HCT116 (cell line): ENCODE data around the gene DRG2. TPM values are rescaled to one million over a fixed set of nuclear protein-coding genes. Genes with fewer than 3 reads are reported as not detected.

Experiments
- ATAC-seq: fragments of 200-7000 bp; cut with Tn5 transposase; 2 replicates; pipeline ENCODE4 v1.9.1; 2020; ENCODE audit warnings: mild to moderate bottlenecking, moderate library complexity
- BruUV-seq: library from RNA; stranded (reverse); fragments of 400-500 nt; replicated peaks from 2 replicates; lab custom pipeline; 2021; lab: Mats Ljungman, UMichigan
- CTCF ChIA-PET: fragments of 300-600 bp; sonication (Branson Sonifier 250); formaldehyde crosslinking; loops from one replicate; lab custom pipeline; 2021; ENCODE audit warnings: antibody characterized with exemption; lab: Charles Lee
- POLR2A ChIA-PET: fragments of 300-600, 350-600 bp; sonication (Branson Sonifier 250); formaldehyde crosslinking; loops from one replicate; lab custom pipeline; 2021; ENCODE audit warnings: antibody characterized with exemption; lab: Charles Lee
- RAD21 ChIA-PET, 2 experiments: fragments of 300-600 bp; sonication (Branson Sonifier 250); formaldehyde crosslinking; loops; one replicate each; lab custom pipeline; 2023; ENCODE audit warnings: low total read pairs in 2 of 2; ENCODE audit not compliant: uncharacterized antibody in 2 of 2, unreplicated experiment in 2 of 2, low non-redundant PET in 1 of 2; lab: Charles Lee
- DNase-seq: peaks from one replicate; pipeline ENCODE4 v3.0.0-alpha.2; 2010; ENCODE audit warnings: low read depth, low spot score
- H2AFZ ChIP-seq: fragments of 200-600 bp; shearing (Covaris generic), sonication (generic); 2 replicates; pipeline ENCODE4 v1.6.1; 2017; ENCODE audit warnings: low read depth, mixed run types, mixed read lengths, antibody characterized with exemption, low read length; ENCODE audit not compliant: poor library complexity, severe bottlenecking
- H3K27ac ChIP-seq: 2 replicates; pipeline ENCODE4 v1.5.1; 2012; ENCODE audit warnings: low read depth, low read length
- H3K27me3 ChIP-seq: fragments of 200-600 bp; sonication (generic); 2 replicates; pipeline ENCODE4 v1.6.1; 2016; ENCODE audit warnings: mixed run types, low read length, mixed read lengths; ENCODE audit not compliant: insufficient read depth
- H3K36me3 ChIP-seq, 2 experiments: fragments of 200-500 bp in 1 of 2; fragments of 200-600 bp in 1 of 2; sonication (Bioruptor generic) in 1 of 2; sonication (generic) in 1 of 2; 2 replicates each; pipeline versions ENCODE4 v1.5.1 to v1.6.1; 2014 to 2016; ENCODE audit warnings: low read length in 2 of 2, inconsistent platforms in 1 of 2, mixed read lengths in 1 of 2, mixed run types in 1 of 2; ENCODE audit not compliant: insufficient read depth in 2 of 2, control insufficient read depth in 1 of 2
- H3K4me1 ChIP-seq, 2 experiments: fragments of 200-600 bp in 1 of 2; sonication (generic) in 1 of 2; 2 replicates each; pipeline versions ENCODE4 v1.5.1 to v1.6.1; 2012 to 2017; ENCODE audit warnings: low read length in 2 of 2, inconsistent platforms in 1 of 2, mild to moderate bottlenecking in 1 of 2, mixed read lengths in 1 of 2, mixed run types in 1 of 2, moderate library complexity in 1 of 2; ENCODE audit not compliant: insufficient read depth in 2 of 2, control insufficient read depth in 1 of 2
- H3K4me2 ChIP-seq: fragments of 200-600 bp; sonication (generic); 2 replicates; pipeline ENCODE4 v1.6.1; 2017; ENCODE audit warnings: mixed run types, low read length, mixed read lengths
- H3K4me3 ChIP-seq, 2 experiments: fragments of 200-600 bp in 1 of 2; sonication (generic) in 1 of 2; replicated peaks in 1 of 2; 2 replicates each; pipeline ENCODE4 v1.5.1; 2011 to 2016; ENCODE audit warnings: low read length in 2 of 2, control low read depth in 1 of 2, low read depth in 1 of 2, mild to moderate bottlenecking in 1 of 2, mixed read lengths in 1 of 2, mixed run types in 1 of 2
- H3K79me2 ChIP-seq: fragments of 200-600 bp; sonication (generic); 2 replicates; pipeline ENCODE4 v1.6.1; 2017; ENCODE audit warnings: mild to moderate bottlenecking, mixed run types, low read length, moderate library complexity, mixed read lengths; ENCODE audit not compliant: insufficient read depth
- H3K9ac ChIP-seq: fragments of 200-600 bp; sonication (generic); 2 replicates; pipeline ENCODE4 v1.6.1; 2016; ENCODE audit warnings: low read length, mixed read lengths
- H3K9me2 ChIP-seq: fragments of 200-600 bp; sonication (generic), shearing (Covaris generic); 2 replicates; pipeline ENCODE4 v1.6.1; 2017; ENCODE audit warnings: mixed run types, mild to moderate bottlenecking, moderate library complexity; ENCODE audit not compliant: insufficient read depth
- H3K9me3 ChIP-seq, 2 experiments: fragments of 200-500 bp in 1 of 2; fragments of 200-600 bp in 1 of 2; sonication (Bioruptor generic) in 1 of 2; sonication (generic) in 1 of 2; 2 replicates each; pipeline ENCODE4 v1.6.1; 2014 to 2017; ENCODE audit warnings: low read length in 2 of 2, mixed read lengths in 2 of 2, inconsistent platforms in 1 of 2, low read depth in 1 of 2, mild to moderate bottlenecking in 1 of 2, mixed run types in 1 of 2, moderate library complexity in 1 of 2; ENCODE audit not compliant: control insufficient read depth in 1 of 2, insufficient read depth in 1 of 2
- H4K20me1 ChIP-seq: fragments of 200-600 bp; sonication (generic), shearing (Covaris generic); 2 replicates; pipeline ENCODE4 v1.6.1; 2017; ENCODE audit warnings: mixed run types, mild to moderate bottlenecking, moderate library complexity; ENCODE audit not compliant: insufficient read depth
- CBX3 ChIP-seq: IDR thresholded peaks from 2 replicates; pipeline ENCODE4 v1.6.1; 2012; ENCODE audit warnings: low read depth
- EGR1 ChIP-seq: IDR thresholded peaks from 2 replicates; pipeline ENCODE4 v1.6.1; 2012; ENCODE audit warnings: low read depth
- ELF1 ChIP-seq: IDR thresholded peaks from 2 replicates; pipeline ENCODE4 v1.6.1; 2012; ENCODE audit warnings: low read depth, borderline replicate concordance
- EZH2phosphoT487 ChIP-seq: fragments of 200-600 bp; IDR thresholded peaks from 2 replicates; pipeline ENCODE4 v1.6.1; 2018; ENCODE audit warnings: antibody characterized with exemption, borderline replicate concordance
- FOSL1 ChIP-seq: IDR thresholded peaks from 2 replicates; pipeline ENCODE4 v1.6.1; 2012; ENCODE audit warnings: low read depth
- POLR2A ChIP-seq: IDR thresholded peaks from 2 replicates; pipeline ENCODE4 v1.7.0; 2011; ENCODE audit warnings: borderline replicate concordance; ENCODE audit not compliant: insufficient read depth, insufficient read length; ENCODE audit errors: extremely low read depth
- RAD21 ChIP-seq: IDR thresholded peaks from 2 replicates; pipeline ENCODE4 v1.6.1; 2012; ENCODE audit warnings: low read depth, mild to moderate bottlenecking
- SIN3A ChIP-seq: IDR thresholded peaks from 2 replicates; pipeline ENCODE4 v1.6.1; 2012; ENCODE audit warnings: low read depth
- YY1 ChIP-seq: IDR thresholded peaks from 2 replicates; pipeline ENCODE4 v1.6.1; 2011; ENCODE audit warnings: low read length, low read depth, moderate library complexity, mild to moderate bottlenecking; ENCODE audit not compliant: insufficient replicate concordance; ENCODE audit errors: extremely low read depth
- intact Hi-C: fragments of 100-400 bp; cut with micrococcal nuclease; formaldehyde crosslinking; loops from 2 replicates; pipeline ENCODE4 v1.10.0; 2022
- total RNA-seq: library from RNA; stranded (reverse); gene quantifications from one replicate; pipeline ENCODE4 v1.2.1, GENCODE V29; 2021; ENCODE audit not compliant: unreplicated experiment
- TF ChIP-seq, protein P1 (sequence below), 3 experiments: fragments of 200-600 bp in 1 of 3; sonication (generic) in 1 of 3; IDR thresholded peaks in 2 of 3; conservative IDR thresholded peaks in 1 of 3; 2 replicates each; pipeline ENCODE4 v1.5.1; 2012 to 2017; ENCODE audit warnings: low read depth in 2 of 3, low read length in 2 of 3, antibody characterized with exemption in 1 of 3, borderline replicate concordance in 1 of 3, control low read depth in 1 of 3, mild to moderate bottlenecking in 1 of 3, mixed read lengths in 1 of 3, mixed run types in 1 of 3, moderate library complexity in 1 of 3; ENCODE audit not compliant: insufficient read depth in 1 of 3
- TF ChIP-seq, protein P2 (sequence below): IDR thresholded peaks from 2 replicates; pipeline ENCODE4 v1.6.1; 2012
- TF ChIP-seq, protein P3 (sequence below): IDR thresholded peaks from 2 replicates; pipeline ENCODE4 v1.6.1; 2011; ENCODE audit warnings: mild to moderate bottlenecking, low read length, moderate library complexity; ENCODE audit not compliant: insufficient replicate concordance; ENCODE audit errors: extremely low read depth
- TF ChIP-seq, protein P4 (sequence below): IDR thresholded peaks from 2 replicates; pipeline ENCODE4 v1.6.1; 2012; ENCODE audit warnings: low read depth

The DRG2 gene
- total RNA-seq, 1 experiment from 2014 or later: 41.0 TPM

DNA sequence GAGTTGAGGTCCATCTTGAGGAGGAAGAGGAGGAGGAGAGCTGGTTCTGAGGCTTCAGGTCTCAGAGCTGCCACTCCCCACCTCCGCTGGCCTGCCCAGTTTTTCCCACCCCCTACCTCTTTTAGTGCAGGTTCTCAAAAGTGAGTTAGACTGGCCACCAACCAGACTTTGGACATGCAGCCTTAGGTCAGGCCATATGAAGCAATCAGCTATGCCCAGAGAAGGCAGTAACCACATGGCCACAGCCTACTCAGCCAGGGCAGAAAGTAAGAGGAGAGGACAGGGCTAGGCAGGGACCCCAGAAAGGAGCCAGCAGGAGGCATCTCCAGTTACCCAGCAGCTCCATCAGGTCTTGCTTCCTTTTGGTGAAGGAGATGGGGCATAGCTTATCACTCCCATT is 29.8 kb downstream of the DRG2 start:
- no peak overlapping the region for H2AFZ ChIP-seq
- TF ChIP-seq CBX3: no peak
- no peak for TF ChIP-seq ELF1
- no peak for TF ChIP-seq FOSL1
- no peak for TF ChIP-seq EZH2phosphoT487
- no peak for TF ChIP-seq POLR2A
- TF ChIP-seq SIN3A: no peak
- TF ChIP-seq, protein P1, sequence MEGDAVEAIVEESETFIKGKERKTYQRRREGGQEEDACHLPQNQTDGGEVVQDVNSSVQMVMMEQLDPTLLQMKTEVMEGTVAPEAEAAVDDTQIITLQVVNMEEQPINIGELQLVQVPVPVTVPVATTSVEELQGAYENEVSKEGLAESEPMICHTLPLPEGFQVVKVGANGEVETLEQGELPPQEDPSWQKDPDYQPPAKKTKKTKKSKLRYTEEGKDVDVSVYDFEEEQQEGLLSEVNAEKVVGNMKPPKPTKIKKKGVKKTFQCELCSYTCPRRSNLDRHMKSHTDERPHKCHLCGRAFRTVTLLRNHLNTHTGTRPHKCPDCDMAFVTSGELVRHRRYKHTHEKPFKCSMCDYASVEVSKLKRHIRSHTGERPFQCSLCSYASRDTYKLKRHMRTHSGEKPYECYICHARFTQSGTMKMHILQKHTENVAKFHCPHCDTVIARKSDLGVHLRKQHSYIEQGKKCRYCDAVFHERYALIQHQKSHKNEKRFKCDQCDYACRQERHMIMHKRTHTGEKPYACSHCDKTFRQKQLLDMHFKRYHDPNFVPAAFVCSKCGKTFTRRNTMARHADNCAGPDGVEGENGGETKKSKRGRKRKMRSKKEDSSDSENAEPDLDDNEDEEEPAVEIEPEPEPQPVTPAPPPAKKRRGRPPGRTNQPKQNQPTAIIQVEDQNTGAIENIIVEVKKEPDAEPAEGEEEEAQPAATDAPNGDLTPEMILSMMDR (IDR thresholded peaks at IDR 0.05 in 2 of 3, conservative IDR thresholded peaks at IDR 0.05 in 1 of 3; ENCODE audit: borderline replicate concordance in 1 of 3, insufficient read depth in 1 of 3, low read depth in 2 of 3, low read length in 2 of 3): no peak
- no peak for TF ChIP-seq EGR1
- TF ChIP-seq, protein P2, sequence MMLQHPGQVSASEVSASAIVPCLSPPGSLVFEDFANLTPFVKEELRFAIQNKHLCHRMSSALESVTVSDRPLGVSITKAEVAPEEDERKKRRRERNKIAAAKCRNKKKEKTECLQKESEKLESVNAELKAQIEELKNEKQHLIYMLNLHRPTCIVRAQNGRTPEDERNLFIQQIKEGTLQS: no peak
- TF ChIP-seq, protein P3, sequence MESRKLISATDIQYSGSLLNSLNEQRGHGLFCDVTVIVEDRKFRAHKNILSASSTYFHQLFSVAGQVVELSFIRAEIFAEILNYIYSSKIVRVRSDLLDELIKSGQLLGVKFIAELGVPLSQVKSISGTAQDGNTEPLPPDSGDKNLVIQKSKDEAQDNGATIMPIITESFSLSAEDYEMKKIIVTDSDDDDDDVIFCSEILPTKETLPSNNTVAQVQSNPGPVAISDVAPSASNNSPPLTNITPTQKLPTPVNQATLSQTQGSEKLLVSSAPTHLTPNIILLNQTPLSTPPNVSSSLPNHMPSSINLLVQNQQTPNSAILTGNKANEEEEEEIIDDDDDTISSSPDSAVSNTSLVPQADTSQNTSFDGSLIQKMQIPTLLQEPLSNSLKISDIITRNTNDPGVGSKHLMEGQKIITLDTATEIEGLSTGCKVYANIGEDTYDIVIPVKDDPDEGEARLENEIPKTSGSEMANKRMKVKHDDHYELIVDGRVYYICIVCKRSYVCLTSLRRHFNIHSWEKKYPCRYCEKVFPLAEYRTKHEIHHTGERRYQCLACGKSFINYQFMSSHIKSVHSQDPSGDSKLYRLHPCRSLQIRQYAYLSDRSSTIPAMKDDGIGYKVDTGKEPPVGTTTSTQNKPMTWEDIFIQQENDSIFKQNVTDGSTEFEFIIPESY: no peak
- TF ChIP-seq RAD21: no peak
- TF ChIP-seq, protein P4, sequence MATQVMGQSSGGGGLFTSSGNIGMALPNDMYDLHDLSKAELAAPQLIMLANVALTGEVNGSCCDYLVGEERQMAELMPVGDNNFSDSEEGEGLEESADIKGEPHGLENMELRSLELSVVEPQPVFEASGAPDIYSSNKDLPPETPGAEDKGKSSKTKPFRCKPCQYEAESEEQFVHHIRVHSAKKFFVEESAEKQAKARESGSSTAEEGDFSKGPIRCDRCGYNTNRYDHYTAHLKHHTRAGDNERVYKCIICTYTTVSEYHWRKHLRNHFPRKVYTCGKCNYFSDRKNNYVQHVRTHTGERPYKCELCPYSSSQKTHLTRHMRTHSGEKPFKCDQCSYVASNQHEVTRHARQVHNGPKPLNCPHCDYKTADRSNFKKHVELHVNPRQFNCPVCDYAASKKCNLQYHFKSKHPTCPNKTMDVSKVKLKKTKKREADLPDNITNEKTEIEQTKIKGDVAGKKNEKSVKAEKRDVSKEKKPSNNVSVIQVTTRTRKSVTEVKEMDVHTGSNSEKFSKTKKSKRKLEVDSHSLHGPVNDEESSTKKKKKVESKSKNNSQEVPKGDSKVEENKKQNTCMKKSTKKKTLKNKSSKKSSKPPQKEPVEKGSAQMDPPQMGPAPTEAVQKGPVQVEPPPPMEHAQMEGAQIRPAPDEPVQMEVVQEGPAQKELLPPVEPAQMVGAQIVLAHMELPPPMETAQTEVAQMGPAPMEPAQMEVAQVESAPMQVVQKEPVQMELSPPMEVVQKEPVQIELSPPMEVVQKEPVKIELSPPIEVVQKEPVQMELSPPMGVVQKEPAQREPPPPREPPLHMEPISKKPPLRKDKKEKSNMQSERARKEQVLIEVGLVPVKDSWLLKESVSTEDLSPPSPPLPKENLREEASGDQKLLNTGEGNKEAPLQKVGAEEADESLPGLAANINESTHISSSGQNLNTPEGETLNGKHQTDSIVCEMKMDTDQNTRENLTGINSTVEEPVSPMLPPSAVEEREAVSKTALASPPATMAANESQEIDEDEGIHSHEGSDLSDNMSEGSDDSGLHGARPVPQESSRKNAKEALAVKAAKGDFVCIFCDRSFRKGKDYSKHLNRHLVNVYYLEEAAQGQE: no peak
- TF ChIP-seq YY1: no peak
- H3K4me3 ChIP-seq: no peak overlapping the region
- POLR2A ChIA-PET: no interaction called here
- no peaks in the 10 kb centered on the region for H3K27me3 ChIP-seq
- DNase-seq: no peak
- H3K4me2 ChIP-seq: no peak overlapping the region
- RAD21 ChIA-PET: no interaction called here
- H3K9ac ChIP-seq: no peak overlapping the region
- ATAC-seq: no peak
- no peak overlapping the region for H3K27ac ChIP-seq
- no peaks in the 10 kb centered on the region for H3K4me1 ChIP-seq
- no peaks in the 10 kb centered on the region; a peak in 2 of 4 replicates for H3K9me3 ChIP-seq
- CTCF ChIA-PET: no interaction called here
- BruUV-seq: no TSS peak
- intact Hi-C loops: no loop called here
- H3K36me3 ChIP-seq: no peaks in the 10 kb centered on the region
- no peaks in the 10 kb centered on the region for H3K79me2 ChIP-seq
- no peaks in the 10 kb centered on the region for H3K9me2 ChIP-seq
- H4K20me1 ChIP-seq: no peaks in the 10 kb centered on the region
